ENCODE results near the gene EIF1AD. TPM values are rescaled to one million over a fixed set of nuclear protein-coding genes. Genes with fewer than 3 reads are reported as not detected.

Gene EIF1AD
- total RNA-seq, 4 donors from 2014 or later = 15.1 to 66.0 (median 23.7) TPM

DNA sequence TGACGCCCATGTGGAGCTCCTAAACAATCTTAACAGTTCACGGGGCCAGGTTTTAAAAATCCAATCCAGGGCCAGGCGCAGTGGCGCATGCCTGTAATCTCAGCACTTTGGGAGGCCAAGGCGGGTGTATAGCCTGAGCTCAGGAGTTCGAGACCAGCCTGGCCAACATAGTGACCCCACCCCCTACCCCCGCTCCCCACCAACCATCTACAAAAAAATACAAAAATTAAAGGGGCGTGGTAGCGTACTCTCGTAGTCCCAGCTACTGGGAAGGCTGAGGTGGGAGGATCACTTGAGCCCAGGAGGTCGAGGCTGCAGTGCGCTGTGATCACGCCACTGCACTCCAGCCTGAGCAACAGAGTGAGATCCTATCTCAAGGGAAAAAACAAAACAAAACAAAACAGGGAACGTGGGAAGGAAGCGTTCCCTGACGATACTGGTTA, 41.1 kb downstream of the EIF1AD start:
- Histone ChIP-seq H3K4me3 (peak overlapping the region; percentile 77 to 100 (median 96)), H3K36me3 (peaks cover 0 to 23% (median 0%) of the 10 kb centered on the region in 3 donors), H3K4me1 (peaks cover 6 to 20% (median 18%) of the 10 kb centered on the region in 4 donors), H3K27me3 (no peaks in the 10 kb centered on the region), H3K9me3 (no peaks in the 10 kb centered on the region), H3K27ac (peak overlapping the region; percentile 83 to 96 (median 92))
- TF ChIP-seq CTCF (IDR thresholded peaks at IDR 0.05) = no peak
- no peak for TF ChIP-seq POLR2A (IDR thresholded peaks at IDR 0.05)
- no peak for DNase-seq

DNA sequence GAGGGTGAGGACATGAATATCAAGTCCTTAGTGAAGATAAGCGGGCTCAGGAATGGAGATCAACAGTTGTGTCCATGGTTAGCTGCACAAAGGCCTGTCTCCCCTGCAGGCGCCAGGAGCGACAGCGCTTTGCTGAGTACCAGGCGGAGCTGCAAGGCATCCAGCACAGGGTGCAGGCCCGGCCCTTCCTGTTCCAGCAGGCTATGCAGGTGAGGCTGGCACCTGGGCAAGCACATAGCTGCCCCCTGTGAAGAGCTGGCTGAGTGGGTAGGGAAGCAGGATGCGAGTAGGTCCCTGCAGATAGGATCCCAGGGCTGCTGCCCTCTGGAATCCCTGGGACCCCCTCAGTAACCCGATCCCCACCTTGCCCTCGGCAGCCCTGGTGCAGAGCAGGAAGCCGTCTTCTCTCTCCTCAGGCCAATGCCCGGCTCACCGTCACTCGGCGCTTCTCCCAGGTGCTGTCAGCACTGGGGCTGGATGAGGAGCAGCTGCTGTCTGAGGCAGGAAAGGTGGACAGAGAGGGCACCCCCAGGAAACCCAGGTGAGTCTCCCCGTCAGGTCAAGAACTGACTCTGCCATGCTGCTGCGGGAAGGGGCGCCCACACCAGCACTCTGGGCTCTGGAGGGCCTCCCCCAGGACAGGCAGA, 43.1 kb downstream of the EIF1AD start:
- no peak overlapping the region for H3K27ac ChIP-seq
- H3K9me3 ChIP-seq = no peaks in the 10 kb centered on the region
- H3K27me3 ChIP-seq = no peaks in the 10 kb centered on the region
- H3K36me3 ChIP-seq = peaks cover 0 to 3% (median 0%) of the 10 kb centered on the region in 3 donors
- TF ChIP-seq CTCF (IDR thresholded peaks at IDR 0.05) (no peak), POLR2A (IDR thresholded peaks at IDR 0.05) (no peak)
- H3K4me1 ChIP-seq = peaks cover 6 to 20% (median 17%) of the 10 kb centered on the region in 4 donors
- H3K4me3 ChIP-seq = no peak overlapping the region
- DNase-seq = no peak

DNA sequence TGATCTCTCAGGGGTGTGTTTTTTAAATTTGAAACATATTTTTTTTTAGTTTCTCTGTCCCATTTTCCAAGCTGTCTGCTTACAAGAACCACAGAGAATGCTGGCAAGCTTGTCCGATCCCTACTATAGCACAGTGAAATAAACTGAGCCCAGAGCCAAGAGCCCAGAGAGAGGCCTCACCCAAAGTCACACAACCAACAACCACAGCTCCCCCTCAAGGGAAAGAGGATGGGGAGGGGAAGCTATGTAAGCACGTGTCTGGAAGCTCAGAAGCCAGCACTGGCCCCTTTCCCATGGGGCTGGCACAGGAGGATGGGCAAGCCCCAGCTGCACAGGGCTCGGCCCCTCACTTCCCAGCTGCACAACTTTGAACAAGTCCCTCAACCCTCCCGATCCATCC, 43.7 kb downstream of the EIF1AD start:
- no peak for DNase-seq
- Histone ChIP-seq H3K9me3 (no peaks in the 10 kb centered on the region), H3K36me3 (no peaks in the 10 kb centered on the region), H3K4me1 (peaks cover 6 to 16% (median 13%) of the 10 kb centered on the region in 4 donors), H3K27ac (no peak overlapping the region), H3K4me3 (no peak overlapping the region), H3K27me3 (no peaks in the 10 kb centered on the region)
- TF ChIP-seq POLR2A (IDR thresholded peaks at IDR 0.05) = no peak
- no peak for TF ChIP-seq CTCF (IDR thresholded peaks at IDR 0.05)

DNA sequence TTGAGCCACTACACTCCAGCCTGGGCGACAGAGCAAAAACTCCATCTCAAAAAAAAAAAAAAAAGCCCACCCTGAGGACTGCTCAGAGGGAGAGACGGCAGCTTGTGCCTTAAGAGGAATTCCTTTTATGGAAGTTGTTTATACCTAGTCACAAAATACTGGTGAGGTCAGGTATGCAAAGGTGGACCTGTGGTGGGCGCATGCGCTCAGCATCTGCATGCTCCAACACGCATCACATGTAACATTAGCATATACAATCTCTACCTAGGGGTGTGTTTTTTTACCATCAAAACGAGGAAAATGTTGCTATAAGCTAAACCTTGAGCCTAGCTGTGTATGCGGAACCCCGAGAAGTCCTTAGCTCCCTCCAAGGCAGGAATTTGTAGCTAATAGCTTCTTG, 47.2 kb downstream of the EIF1AD start:
- Histone ChIP-seq H3K36me3 (no peaks in the 10 kb centered on the region), H3K4me3 (no peak overlapping the region), H3K27ac (no peak overlapping the region), H3K27me3 (no peaks in the 10 kb centered on the region), H3K4me1 (peaks cover 0 to 5% (median 0%) of the 10 kb centered on the region in 4 donors), H3K9me3 (no peaks in the 10 kb centered on the region)
- TF ChIP-seq CTCF (IDR thresholded peaks at IDR 0.05) = no peak
- TF ChIP-seq POLR2A (IDR thresholded peaks at IDR 0.05) = no peak
- DNase-seq = no peak

- H3K4me3 ChIP-seq = no peak overlapping the region
- no peak for DNase-seq
- peaks cover 0 to 5% (median 0%) of the 10 kb centered on the region in 4 donors for H3K4me1 ChIP-seq
- no peaks in the 10 kb centered on the region for H3K27me3 ChIP-seq
- no peaks in the 10 kb centered on the region for H3K36me3 ChIP-seq
- no peaks in the 10 kb centered on the region for H3K9me3 ChIP-seq
- no peak for TF ChIP-seq CTCF (IDR thresholded peaks at IDR 0.05)
- TF ChIP-seq POLR2A (IDR thresholded peaks at IDR 0.05) = no peak
- no peak overlapping the region for H3K27ac ChIP-seq
Measured at GRCh38 chr11:65953471-65953870, 48.5 kb downstream of the EIF1AD start.

Data from Peyer's patch (tissue), 4 donors.